ENCODE data around the gene IRF2.

GRCh38 chr4:184402239-184402638, 72.1 kb downstream of the IRF2 start:
- TF ChIP-seq CTCF (conservative IDR thresholded peaks at IDR 0.05) (no peak), ZFX (IDR thresholded peaks at IDR 0.05) (no peak)

Measured in C4-2B (cell line).